ENCODE results near the gene GOLGA6L10.
"Not testable (repeated sequence)": the region's sequence is repeated elsewhere in the genome, so short reads cannot be mapped to it uniquely, and the experiment has no call there.

DNA sequence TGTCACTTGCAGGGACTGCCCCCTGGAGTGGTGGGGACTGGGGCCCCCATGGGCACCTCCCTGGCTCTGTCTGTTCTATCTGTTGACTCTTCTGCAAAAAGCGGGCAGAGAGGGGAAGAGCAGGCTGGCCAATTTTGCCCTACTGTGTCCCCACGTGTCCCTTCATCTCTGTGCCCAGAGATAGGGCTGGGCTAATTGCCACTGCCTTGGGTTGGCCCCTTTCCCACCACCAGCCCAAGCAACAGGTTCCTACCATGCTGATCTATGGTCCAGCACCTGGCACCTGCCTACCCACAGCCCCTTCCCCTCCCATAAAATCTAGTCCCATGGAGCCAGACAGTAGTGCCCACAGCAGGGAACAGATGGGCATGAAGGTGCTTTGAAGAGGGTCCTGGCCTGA lies 14.3 kb downstream of the GOLGA6L10 start:
- TF ChIP-seq CTCF (conservative IDR thresholded peaks at IDR 0.05; ENCODE audit: low read depth, low read length); EZH2phosphoT487 (IDR thresholded peaks at IDR 0.05; ENCODE audit: borderline replicate concordance, low read length); EZH2 (IDR thresholded peaks at IDR 0.05; ENCODE audit: low read length, unreplicated experiment): not testable (repeated sequence)
